ENCODE data around the gene IGHMBP2. TPM values are rescaled to one million over a fixed set of nuclear protein-coding genes. Genes with fewer than 3 reads are reported as not detected.

Gene IGHMBP2
- total RNA-seq, 1 donor from 2014 or later = 30.8 TPM

DNA sequence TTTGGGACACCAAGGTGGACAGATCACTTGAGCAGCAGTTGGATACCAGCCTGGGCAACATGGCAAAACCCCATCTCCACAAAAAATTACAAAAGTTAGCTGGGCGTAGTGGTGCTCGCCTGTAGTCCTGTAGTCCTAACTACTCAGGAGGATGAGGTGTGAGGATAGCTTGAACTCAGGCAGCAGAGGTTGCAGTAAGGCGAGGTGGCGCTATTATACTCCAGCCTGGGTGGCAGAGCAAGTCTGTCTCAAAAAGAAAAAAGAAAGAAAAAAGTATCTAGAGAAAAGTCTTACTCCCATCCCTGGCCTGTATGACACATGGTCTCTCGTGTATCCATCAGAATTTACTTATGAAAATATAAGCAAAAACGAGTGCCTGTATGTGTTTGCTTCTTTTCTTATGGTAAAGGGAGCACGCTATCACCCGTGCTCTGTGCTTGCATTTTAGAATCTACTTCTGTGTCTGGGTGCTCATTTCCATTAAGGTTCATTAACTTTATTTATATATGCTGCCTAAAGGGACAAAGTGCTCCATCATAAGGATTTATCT lies 46.6 kb upstream of the IGHMBP2 start:
- Mint-ChIP-seq H3K27ac (ENCODE audit: unreplicated experiment) (no peak overlapping the region), H3K9me3 (ENCODE audit: unreplicated experiment) (peaks cover 2% of the 10 kb centered on the region), H3K4me3 (ENCODE audit: unreplicated experiment) (no peak overlapping the region), H3K27me3 (ENCODE audit: unreplicated experiment) (peaks cover 18% of the 10 kb centered on the region), H3K36me3 (ENCODE audit: unreplicated experiment) (peaks cover 6% of the 10 kb centered on the region), H3K4me1 (ENCODE audit: low read depth, unreplicated experiment) (no peaks in the 10 kb centered on the region)
- no peak for TF ChIP-seq CTCF (IDR thresholded peaks at IDR 0.05; ENCODE audit: partially characterized antibody, unreplicated experiment)
- DNase-seq = no peak

DNA sequence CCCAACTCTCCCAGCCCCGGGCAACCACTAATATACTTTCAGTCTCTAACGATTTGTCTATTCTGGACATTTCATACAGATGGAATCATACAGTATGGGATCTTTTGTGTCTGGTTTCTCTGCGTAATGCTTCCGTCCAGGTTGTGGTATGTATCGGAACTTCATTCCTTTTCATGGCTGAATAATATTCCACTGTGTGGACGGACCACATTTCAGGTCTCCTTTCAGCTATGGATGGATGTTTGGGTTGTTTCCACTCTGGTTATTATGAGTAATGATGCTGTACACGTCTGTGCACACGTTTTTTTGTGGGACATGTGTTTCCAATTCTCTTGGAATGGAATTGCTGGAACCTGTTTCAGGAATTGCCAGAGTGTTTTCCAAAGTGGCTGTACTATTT lies 44.6 kb upstream of the IGHMBP2 start:
- Mint-ChIP-seq H3K36me3 (ENCODE audit: unreplicated experiment) (peaks cover 9% of the 10 kb centered on the region), H3K27me3 (ENCODE audit: unreplicated experiment) (peaks cover 5% of the 10 kb centered on the region), H3K27ac (ENCODE audit: unreplicated experiment) (no peak overlapping the region), H3K4me1 (ENCODE audit: low read depth, unreplicated experiment) (no peaks in the 10 kb centered on the region), H3K9me3 (ENCODE audit: unreplicated experiment) (peaks cover 2% of the 10 kb centered on the region), H3K4me3 (ENCODE audit: unreplicated experiment) (no peak overlapping the region)
- DNase-seq = no peak
- no peak for TF ChIP-seq CTCF (IDR thresholded peaks at IDR 0.05; ENCODE audit: partially characterized antibody, unreplicated experiment)

DNA sequence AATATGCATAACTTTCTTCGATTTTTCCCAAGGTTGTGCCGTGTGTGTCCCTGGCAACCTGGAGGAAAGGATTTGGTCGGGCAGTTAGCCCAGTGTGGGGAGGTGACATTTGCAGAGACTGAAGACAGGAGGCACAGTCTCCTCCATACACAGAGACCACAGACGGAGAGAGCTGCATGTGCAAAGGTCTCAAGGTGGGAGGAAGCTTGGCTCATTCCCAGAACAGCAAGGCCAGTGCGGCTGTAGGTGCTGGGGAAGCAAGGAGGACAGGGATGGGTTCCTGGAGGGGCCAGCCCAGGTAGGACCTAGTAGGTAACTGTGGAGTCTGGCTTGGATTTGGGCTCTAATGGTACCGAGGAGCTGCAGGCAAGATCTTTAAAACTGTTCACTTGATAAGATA lies 41.3 kb upstream of the IGHMBP2 start:
- no peak overlapping the region for H3K4me3 Mint-ChIP-seq (ENCODE audit: unreplicated experiment)
- peaks cover 4% of the 10 kb centered on the region for H3K9me3 Mint-ChIP-seq (ENCODE audit: unreplicated experiment)
- H3K4me1 Mint-ChIP-seq (ENCODE audit: low read depth, unreplicated experiment) = peaks cover 4% of the 10 kb centered on the region
- peaks cover 9% of the 10 kb centered on the region for H3K36me3 Mint-ChIP-seq (ENCODE audit: unreplicated experiment)
- TF ChIP-seq CTCF (IDR thresholded peaks at IDR 0.05; ENCODE audit: partially characterized antibody, unreplicated experiment) = no peak
- H3K27me3 Mint-ChIP-seq (ENCODE audit: unreplicated experiment) = peaks cover 5% of the 10 kb centered on the region
- DNase-seq = no peak
- H3K27ac Mint-ChIP-seq (ENCODE audit: unreplicated experiment) = peak overlapping the region; percentile 78

- H3K4me1 Mint-ChIP-seq (ENCODE audit: low read depth, unreplicated experiment) = peaks cover 4% of the 10 kb centered on the region
- no peak overlapping the region for H3K4me3 Mint-ChIP-seq (ENCODE audit: unreplicated experiment)
- no peak for TF ChIP-seq CTCF (IDR thresholded peaks at IDR 0.05; ENCODE audit: partially characterized antibody, unreplicated experiment)
- peaks cover 4% of the 10 kb centered on the region for H3K9me3 Mint-ChIP-seq (ENCODE audit: unreplicated experiment)
- peaks cover 9% of the 10 kb centered on the region for H3K36me3 Mint-ChIP-seq (ENCODE audit: unreplicated experiment)
- DNase-seq = no peak
- peaks cover 5% of the 10 kb centered on the region for H3K27me3 Mint-ChIP-seq (ENCODE audit: unreplicated experiment)
- H3K27ac Mint-ChIP-seq (ENCODE audit: unreplicated experiment) = no peak overlapping the region
Measured at GRCh38 chr11:68863553-68864265, 40.0 kb upstream of the IGHMBP2 start.

DNA sequence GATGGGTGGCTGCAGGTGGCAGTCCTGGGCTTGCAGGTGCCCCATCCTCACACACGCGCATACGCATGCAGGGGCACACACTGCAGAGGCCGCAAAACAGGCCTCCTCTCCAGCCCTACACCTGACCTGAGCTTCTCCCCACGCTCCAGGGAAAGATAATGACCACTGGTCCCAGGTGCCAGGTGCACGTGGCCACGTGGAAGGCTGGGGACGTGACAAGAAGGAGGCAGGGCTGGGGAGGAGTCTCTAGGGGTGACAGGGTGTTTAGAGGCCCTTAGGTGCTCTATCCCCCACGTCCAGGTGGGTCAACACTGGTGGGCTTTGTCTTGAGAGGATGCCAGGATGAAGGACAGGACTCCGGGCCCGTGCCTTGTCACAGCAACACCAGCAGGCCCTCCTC lies 38.5 kb upstream of the IGHMBP2 start:
- no peak overlapping the region for H3K27ac Mint-ChIP-seq (ENCODE audit: unreplicated experiment)
- no peak for TF ChIP-seq CTCF (IDR thresholded peaks at IDR 0.05; ENCODE audit: partially characterized antibody, unreplicated experiment)
- DNase-seq = no peak
- H3K36me3 Mint-ChIP-seq (ENCODE audit: unreplicated experiment) = peaks cover 9% of the 10 kb centered on the region
- no peak overlapping the region for H3K4me3 Mint-ChIP-seq (ENCODE audit: unreplicated experiment)
- peaks cover 12% of the 10 kb centered on the region for H3K4me1 Mint-ChIP-seq (ENCODE audit: low read depth, unreplicated experiment)
- H3K27me3 Mint-ChIP-seq (ENCODE audit: unreplicated experiment) = peaks cover 8% of the 10 kb centered on the region
- peaks cover 4% of the 10 kb centered on the region for H3K9me3 Mint-ChIP-seq (ENCODE audit: unreplicated experiment)
